Endothelial cell of umbilical vein (primary cell): Measurements from ENCODE around the gene RIC1. TPM values are rescaled to one million over a fixed set of nuclear protein-coding genes. Genes with fewer than 3 reads are reported as not detected.

Experiments
- BruUV-seq: library from RNA; stranded (reverse); fragments of 400-500 nt; replicated peaks from 2 replicates; lab custom pipeline; 2021; lab: Mats Ljungman, UMichigan
- CTCF ChIA-PET: fragments of 300-600, 350-600 bp; sonication (Branson Sonifier 250); formaldehyde crosslinking; loops from one replicate; lab custom pipeline; 2021; ENCODE audit warnings: antibody characterized with exemption, inconsistent platforms; lab: Charles Lee
- POLR2A ChIA-PET: fragments of 300-600, 350-600 bp; sonication (Branson Sonifier 250); formaldehyde crosslinking; loops from one replicate; lab custom pipeline; 2021; ENCODE audit warnings: antibody characterized with exemption, inconsistent platforms; lab: Charles Lee
- DNase-seq: peaks from one replicate; pipeline ENCODE4 v3.0.0-alpha.2; 2011; ENCODE audit warnings: low read depth, low spot score
- FAIRE-seq: peaks from 2 replicates; lab custom pipeline; 2011; peaks lifted over from hg19 to GRCh38; lab: Jason Lieb, UNC
- H2AFZ ChIP-seq: 2 replicates; pipeline ENCODE4 v1.6.0; 2012; ENCODE audit warnings: low read depth, low read length, control low read depth, inconsistent platforms
- H3K27ac ChIP-seq: 2 replicates; pipeline ENCODE4 v1.5.1; 2011; ENCODE audit warnings: low read depth, mild to moderate bottlenecking, control low read depth, low read length, moderate library complexity; ENCODE audit not compliant: insufficient read depth
- H3K27me3 ChIP-seq, 2 experiments: 2 replicates each; pipeline versions ENCODE4 v1.6.0 to v1.6.1; 2011; ENCODE audit warnings: low read length in 2 of 2, mixed read lengths in 1 of 2; ENCODE audit not compliant: control insufficient read depth in 2 of 2, insufficient read depth in 2 of 2
- H3K36me3 ChIP-seq, 2 experiments: 2 replicates in 1 of 2; 3 replicates in 1 of 2; pipeline ENCODE4 v1.5.1; 2011; ENCODE audit warnings: low read length in 2 of 2, mild to moderate bottlenecking in 1 of 2, moderate library complexity in 1 of 2; ENCODE audit not compliant: control insufficient read depth in 2 of 2, insufficient read depth in 2 of 2; ENCODE audit errors: extremely low read depth in 1 of 2
- H3K4me1 ChIP-seq: 3 replicates; pipeline ENCODE4 v1.5.1; 2011; ENCODE audit warnings: mild to moderate bottlenecking, low read length; ENCODE audit not compliant: control insufficient read depth, insufficient read depth; ENCODE audit errors: extremely low read depth
- H3K4me2 ChIP-seq: 2 replicates; pipeline ENCODE4 v1.6.1; 2011; ENCODE audit warnings: low read length, control low read depth, mixed read lengths; ENCODE audit not compliant: insufficient read depth
- H3K4me3 ChIP-seq, 3 experiments: fragments of 200-600 bp in 1 of 3; sonication (generic), shearing (Covaris generic) in 1 of 3; replicated peaks in 1 of 3; 2 replicates each; pipeline ENCODE4 v1.5.1; 2011 to 2016; ENCODE audit warnings: control low read depth in 3 of 3, low read length in 3 of 3, mild to moderate bottlenecking in 2 of 3, inconsistent platforms in 1 of 3, low read depth in 1 of 3, moderate library complexity in 1 of 3; ENCODE audit not compliant: insufficient read depth in 1 of 3
- H3K79me2 ChIP-seq: 2 replicates; pipeline ENCODE4 v1.6.0; 2012; ENCODE audit warnings: low read length, inconsistent platforms; ENCODE audit not compliant: control insufficient read depth, insufficient read depth
- H3K9ac ChIP-seq: replicated peaks from 2 replicates; pipeline ENCODE3; 2011; ENCODE audit warnings: low read length, control low read depth; ENCODE audit not compliant: insufficient read depth; ENCODE audit errors: extremely low read depth
- H3K9me1 ChIP-seq: replicated peaks from 3 replicates; pipeline ENCODE4 v1.6.0; 2011; ENCODE audit warnings: mild to moderate bottlenecking, low read length; ENCODE audit not compliant: control insufficient read depth, insufficient read depth; ENCODE audit errors: extremely low read depth
- H3K9me3 ChIP-seq: replicated peaks from 2 replicates; pipeline ENCODE4 v1.5.1; 2012; ENCODE audit warnings: low read length, inconsistent platforms; ENCODE audit not compliant: control insufficient read depth, insufficient read depth
- H4K20me1 ChIP-seq: replicated peaks from 2 replicates; pipeline ENCODE3; 2011; ENCODE audit warnings: mild to moderate bottlenecking, low read length; ENCODE audit not compliant: control insufficient read depth, insufficient read depth; ENCODE audit errors: extremely low read depth
- CTCF ChIP-seq, 2 donors: IDR thresholded peaks; 1 replicate in 1 of 2; 2 replicates in 1 of 2; pipeline ENCODE4 v1.5.1; 2011; ENCODE audit warnings: low read length in 2 of 2, mild to moderate bottlenecking in 2 of 2, moderate library complexity in 2 of 2, control low read depth in 1 of 2, inconsistent platforms in 1 of 2, low read depth in 1 of 2; ENCODE audit not compliant: insufficient read depth in 1 of 2; ENCODE audit errors: extremely low read depth in 1 of 2
- EZH2 ChIP-seq: IDR thresholded peaks from 2 replicates; pipeline ENCODE4 v1.6.1; 2012; ENCODE audit warnings: borderline replicate concordance, low read depth, mild to moderate bottlenecking, moderate library complexity, low read length, inconsistent platforms; ENCODE audit not compliant: severe bottlenecking
- FOS ChIP-seq: IDR thresholded peaks from 2 replicates; pipeline ENCODE4 v1.6.1; 2011; ENCODE audit warnings: mild to moderate bottlenecking, low read length, moderate library complexity, borderline replicate concordance; ENCODE audit not compliant: insufficient read depth
- GATA2 ChIP-seq: IDR thresholded peaks from 2 replicates; pipeline ENCODE4 v1.7.0; 2011; ENCODE audit warnings: low read depth, mild to moderate bottlenecking, moderate library complexity, mixed read lengths, low read length; ENCODE audit not compliant: insufficient read length, insufficient read depth
- JUN ChIP-seq: IDR thresholded peaks from 2 replicates; pipeline ENCODE4 v1.6.1; 2011; ENCODE audit warnings: borderline replicate concordance, low read depth; ENCODE audit not compliant: insufficient read length, insufficient read depth
- MAX ChIP-seq: IDR thresholded peaks from 2 replicates; pipeline ENCODE4 v1.6.1; 2011; ENCODE audit not compliant: insufficient read depth, insufficient read length
- MYC ChIP-seq: IDR thresholded peaks from one replicate; pipeline ENCODE4 v1.6.1; 2011; ENCODE audit warnings: mild to moderate bottlenecking, low read depth, low read length
- POLR2A ChIP-seq: IDR thresholded peaks from 2 replicates; pipeline ENCODE4 v1.6.1; 2012; ENCODE audit warnings: low read depth, mild to moderate bottlenecking, control low read depth, low read length
- POLR2AphosphoS5 ChIP-seq: IDR thresholded peaks from 2 replicates; pipeline ENCODE4 v1.6.1; 2012; ENCODE audit warnings: low read depth, mild to moderate bottlenecking, control low read depth, low read length, moderate library complexity; ENCODE audit not compliant: insufficient read depth
- dilution Hi-C: fragments of 300-500 bp; cut with MboI; formaldehyde crosslinking; loops from one replicate; pipeline ENCODE4 v1.15.0; 2019; ENCODE audit warnings: low sequenced_read_pairs; ENCODE audit not compliant: extremely low pct_ligation_motif_present
- intact Hi-C: fragments of 100-400 bp; cut with micrococcal nuclease; formaldehyde crosslinking; loops from one replicate; pipeline ENCODE4 v1.10.0; 2022
- polyA plus RNA-seq, 4 experiments: library from polyadenylated mRNA; depleted of rRNA in 3 of 4; stranded (reverse) in 3 of 4; unstranded in 1 of 4; fragments of >200 nt; gene quantifications; 2 replicates each; pipeline versions ENCODE4 v1.2.1 to v1.2.3, GENCODE V29; 2011 to 2012; ENCODE audit warnings: missing spikeins in 1 of 4
- total RNA-seq: library from RNA; stranded (reverse); gene quantifications from 2 replicates; pipeline ENCODE4 v1.2.3, GENCODE V29; 2021

Gene RIC1
- total and polyA plus RNA-seq, 2 donors (not counting 3 experiments of a cell fraction or from before 2014, with no cell fraction given): 14.0 to 23.5 TPM

DNA sequence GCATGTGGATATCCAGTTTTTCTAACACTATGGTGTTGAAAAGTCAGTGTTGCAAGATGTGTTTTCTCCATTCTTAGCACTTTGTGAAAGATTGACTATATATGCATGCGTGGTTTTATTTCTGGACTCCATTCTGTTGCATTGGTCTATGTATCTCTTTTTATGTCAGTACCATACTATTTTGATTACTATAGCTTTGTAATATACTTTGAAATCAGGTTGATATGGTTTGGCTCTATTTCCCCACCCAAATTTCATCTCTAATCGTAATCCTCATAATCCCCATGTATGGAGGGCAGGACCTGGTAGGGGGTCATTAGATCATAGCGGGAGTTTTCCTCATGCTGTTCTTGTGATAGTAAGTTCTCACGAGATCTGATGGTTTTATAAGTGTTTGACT, 6.5 kb downstream of the RIC1 start:
- intact Hi-C loops (no loop called here), dilution Hi-C loops (no loop called here)
- no peak overlapping the region for H3K9ac ChIP-seq
- H4K20me1 ChIP-seq: peaks cover 7% of the 10 kb centered on the region
- BruUV-seq: no TSS peak
- peaks cover 4% of the 10 kb centered on the region for H3K9me3 ChIP-seq
- H3K27me3 ChIP-seq: no peaks in the 10 kb centered on the region
- no peak for DNase-seq
- H3K27ac ChIP-seq: no peak overlapping the region
- peaks cover 15% of the 10 kb centered on the region for H3K4me1 ChIP-seq
- no peak overlapping the region for H3K4me3 ChIP-seq
- no peaks in the 10 kb centered on the region for H3K36me3 ChIP-seq
- TF ChIP-seq FOS (no peak), MYC (no peak), CTCF (IDR thresholded peaks at IDR 0.05; ENCODE audit: extremely low read depth in 1 of 2, insufficient read depth in 1 of 2, low read depth in 1 of 2, low read length in 2 of 2) (no peak), EZH2 (no peak), GATA2 (no peak), JUN (no peak), POLR2AphosphoS5 (no peak), POLR2A (no peak), MAX (no peak)
- no peak overlapping the region for H2AFZ ChIP-seq
- no peak overlapping the region for H3K4me2 ChIP-seq
- H3K79me2 ChIP-seq: peaks cover 91% of the 10 kb centered on the region
- no peak for FAIRE-seq
- ChIA-PET CTCF (no interaction called here), POLR2A (no interaction called here)
- H3K9me1 ChIP-seq: no peaks in the 10 kb centered on the region
